AML-193 (cell line): ENCODE data around the gene ZNF385D.

Experiments
- DNase-seq, 2 experiments: peaks; one replicate each; lab custom pipeline; 2025; lab: John Stamatoyannopoulos, UW

ZNF385D gene

GRCh38 chr3:21750831-21751391, at the start of gene ZNF385D:
TSS of gene ZNF385D (minus strand) at chr3:21751210. CDS start at chr3:21750916, 294 bp downstream.
- no peak for DNase-seq

- DNase-seq: no peak
These were observed 47.5 kb upstream of the ZNF385D start for GRCh38 chr3:21798356-21799088.

GRCh38 chr3:21795921-21796320, 44.9 kb upstream of the ZNF385D start:
- no peak for DNase-seq

GRCh38 chr3:21795152-21795837, 44.3 kb upstream of the ZNF385D start:
- no peak for DNase-seq

GRCh38 chr3:21794291-21794690, 43.3 kb upstream of the ZNF385D start:
- no peak for DNase-seq

GRCh38 chr3:21792176-21792575, 41.2 kb upstream of the ZNF385D start:
- DNase-seq: no peak

GRCh38 chr3:21791356-21791755, 40.3 kb upstream of the ZNF385D start:
- DNase-seq: no peak

GRCh38 chr3:21790466-21790865, 39.5 kb upstream of the ZNF385D start:
- no peak for DNase-seq

GRCh38 chr3:21789730-21790129, 38.7 kb upstream of the ZNF385D start:
- no peak for DNase-seq

GRCh38 chr3:21786438-21786797, 35.4 kb upstream of the ZNF385D start:
- no peak for DNase-seq

GRCh38 chr3:21785765-21786437, 34.9 kb upstream of the ZNF385D start:
- DNase-seq: no peak

- no peak for DNase-seq
These were observed 32.8 kb upstream of the ZNF385D start for GRCh38 chr3:21783839-21784238.

GRCh38 chr3:21781355-21781754, 30.3 kb upstream of the ZNF385D start:
- DNase-seq: no peak

- no peak for DNase-seq
These were observed 28.9 kb upstream of the ZNF385D start for GRCh38 chr3:21779909-21780308.

GRCh38 chr3:21778715-21779114, 27.7 kb upstream of the ZNF385D start:
- DNase-seq: no peak

- DNase-seq: no peak
These were observed 26.8 kb upstream of the ZNF385D start for GRCh38 chr3:21777821-21778220.

GRCh38 chr3:21766002-21766401, 15.0 kb upstream of the ZNF385D start:
- DNase-seq: no peak

GRCh38 chr3:21755896-21756295, 4.9 kb upstream of the ZNF385D start:
- DNase-seq: no peak

- DNase-seq: no peak
These were observed 3.8 kb upstream of the ZNF385D start for GRCh38 chr3:21754839-21755238.

GRCh38 chr3:21752749-21753347, 1.8 kb upstream of the ZNF385D start:
- DNase-seq: peak; percentile 32 to 44

GRCh38 chr3:21751886-21752285, 876 bp upstream of the ZNF385D start:
- DNase-seq: no peak

GRCh38 chr3:21750080-21750696, 822 bp downstream of the ZNF385D start:
- DNase-seq: no peak
